Mesendoderm (in vitro differentiated cells): ENCODE measurements around the gene TBATA.

Experiments
- DNase-seq: peaks from one replicate; pipeline ENCODE4 v3.0.0; 2013
- H2AK5ac ChIP-seq: 2 replicates; pipeline ENCODE4 v1.6.1; 2013; ENCODE audit warnings: low read length, inconsistent platforms
- H2BK120ac ChIP-seq: 2 replicates; pipeline ENCODE4 v1.6.1; 2013; ENCODE audit warnings: low read depth, mild to moderate bottlenecking, low read length, moderate library complexity, mixed read lengths
- H2BK15ac ChIP-seq: replicated peaks from 2 replicates; pipeline ENCODE4 v1.6.1; 2013; ENCODE audit warnings: low read depth, mild to moderate bottlenecking, moderate library complexity
- H2BK5ac ChIP-seq: 2 replicates; pipeline ENCODE4 v1.6.1; 2013; ENCODE audit warnings: low read length, inconsistent platforms
- H3K18ac ChIP-seq: 2 replicates; pipeline ENCODE4 v1.6.1; 2013; ENCODE audit warnings: mild to moderate bottlenecking, low read length, mixed read lengths
- H3K23ac ChIP-seq: one replicate; pipeline ENCODE4 v1.6.1; 2013; ENCODE audit warnings: low read length
- H3K27ac ChIP-seq: 2 replicates; pipeline ENCODE4 v1.5.1; 2013; ENCODE audit warnings: low read depth, mild to moderate bottlenecking, inconsistent platforms, low read length, moderate library complexity
- H3K27me3 ChIP-seq: 2 replicates; pipeline ENCODE4 v1.6.1; 2013; ENCODE audit warnings: low read length, control low read depth, mild to moderate bottlenecking, inconsistent platforms; ENCODE audit not compliant: insufficient read depth, poor library complexity
- H3K36me3 ChIP-seq: 2 replicates; pipeline ENCODE4 v1.6.1; 2013; ENCODE audit warnings: low read length, inconsistent platforms; ENCODE audit not compliant: control insufficient read depth, insufficient read depth
- H3K4ac ChIP-seq: one replicate; pipeline ENCODE4 v1.6.1; 2013; ENCODE audit warnings: low read depth, mild to moderate bottlenecking, low read length, moderate library complexity
- H3K4me1 ChIP-seq: 2 replicates; pipeline ENCODE4 v1.6.1; 2013; ENCODE audit warnings: low read depth, low read length, inconsistent platforms; ENCODE audit not compliant: control insufficient read depth
- H3K4me2 ChIP-seq: 2 replicates; pipeline ENCODE4 v1.6.1; 2013; ENCODE audit warnings: low read length
- H3K4me3 ChIP-seq: 2 replicates; pipeline ENCODE4 v1.5.1; 2013; ENCODE audit warnings: mild to moderate bottlenecking, low read length
- H3K56ac ChIP-seq: one replicate; pipeline ENCODE4 v1.6.1; 2013; ENCODE audit warnings: low read length
- H3K79me1 ChIP-seq: 2 replicates; pipeline ENCODE4 v1.6.1; 2013; ENCODE audit warnings: low read length, inconsistent platforms
- H3K79me2 ChIP-seq: 2 replicates; pipeline ENCODE4 v1.6.1; 2013; ENCODE audit warnings: mild to moderate bottlenecking, low read length; ENCODE audit not compliant: control insufficient read depth, insufficient read depth
- H3K9ac ChIP-seq: 2 replicates; pipeline ENCODE4 v1.6.1; 2013; ENCODE audit warnings: low read length, inconsistent platforms
- H4K5ac ChIP-seq: one replicate; pipeline ENCODE4 v1.6.1; 2013; ENCODE audit warnings: low read length
- H4K8ac ChIP-seq: one replicate; pipeline ENCODE4 v1.6.1; 2013; ENCODE audit warnings: low read depth, mild to moderate bottlenecking, control low read depth, low read length, moderate library complexity
- WGBS: extraction: QIAGEN DNeasy Blood & Tissue Kit; methylation state at CpG from one replicate; pipeline ENCODE4 v1.1.7; 2013; ENCODE audit warnings: low lambda C conversion rate, missing lambda C conversion rate; ENCODE audit not compliant: insufficient coverage; ENCODE audit errors: extremely low coverage; 5-methylcytosine and 5-hydroxymethylcytosine counted together

TBATA gene

GRCh38 chr10:70806841-70807240 lies 21.7 kb upstream of the TBATA start:
- H3K36me3 ChIP-seq = no peaks in the 10 kb centered on the region
- H4K8ac ChIP-seq = no peak overlapping the region
- no peak overlapping the region for H3K4me2 ChIP-seq
- H2AK5ac ChIP-seq = no peak overlapping the region
- no peak overlapping the region for H3K18ac ChIP-seq
- no peak overlapping the region for H4K5ac ChIP-seq
- no peak overlapping the region for H2BK5ac ChIP-seq
- no peak overlapping the region for H3K27ac ChIP-seq
- no peak overlapping the region for H2BK120ac ChIP-seq
- H3K56ac ChIP-seq = no peak overlapping the region
- DNase-seq = no peak
- H3K4ac ChIP-seq = no peak overlapping the region
- no CpG with 5 or more reads among the region's 1 CpG for WGBS
- H3K4me1 ChIP-seq = peaks cover 2% of the 10 kb centered on the region
- no peaks in the 10 kb centered on the region for H3K79me1 ChIP-seq
- no peaks in the 10 kb centered on the region for H3K79me2 ChIP-seq
- no peak overlapping the region for H3K9ac ChIP-seq
- H2BK15ac ChIP-seq = no peak overlapping the region
- no peaks in the 10 kb centered on the region for H3K27me3 ChIP-seq
- no peak overlapping the region for H3K23ac ChIP-seq
- H3K4me3 ChIP-seq = no peak overlapping the region

GRCh38 chr10:70805619-70806215 lies 20.5 kb upstream of the TBATA start:
- no peak overlapping the region for H4K8ac ChIP-seq
- no peak overlapping the region for H3K27ac ChIP-seq
- no peak overlapping the region for H2BK5ac ChIP-seq
- no peak overlapping the region for H3K4ac ChIP-seq
- H3K27me3 ChIP-seq = no peaks in the 10 kb centered on the region
- H3K4me1 ChIP-seq = peaks cover 2% of the 10 kb centered on the region
- no CpG with 5 or more reads among the region's 3 CpGs for WGBS
- no peak overlapping the region for H3K9ac ChIP-seq
- DNase-seq = no peak
- H3K36me3 ChIP-seq = no peaks in the 10 kb centered on the region
- H3K56ac ChIP-seq = no peak overlapping the region
- no peak overlapping the region for H4K5ac ChIP-seq
- H2BK15ac ChIP-seq = no peak overlapping the region
- no peak overlapping the region for H3K4me2 ChIP-seq
- no peak overlapping the region for H3K23ac ChIP-seq
- H3K18ac ChIP-seq = no peak overlapping the region
- no peaks in the 10 kb centered on the region for H3K79me1 ChIP-seq
- H2BK120ac ChIP-seq = no peak overlapping the region
- no peaks in the 10 kb centered on the region for H3K79me2 ChIP-seq
- H2AK5ac ChIP-seq = no peak overlapping the region
- H3K4me3 ChIP-seq = no peak overlapping the region

- no peak overlapping the region for H2BK15ac ChIP-seq
- no peak overlapping the region for H4K8ac ChIP-seq
- H3K56ac ChIP-seq = no peak overlapping the region
- no peaks in the 10 kb centered on the region for H3K27me3 ChIP-seq
- DNase-seq = no peak
- no peaks in the 10 kb centered on the region for H3K36me3 ChIP-seq
- no peak overlapping the region for H3K4me3 ChIP-seq
- no peak overlapping the region for H2BK120ac ChIP-seq
- H4K5ac ChIP-seq = no peak overlapping the region
- no peak overlapping the region for H3K27ac ChIP-seq
- no peak overlapping the region for H2AK5ac ChIP-seq
- H3K79me2 ChIP-seq = no peaks in the 10 kb centered on the region
- H3K4me2 ChIP-seq = no peak overlapping the region
- H3K23ac ChIP-seq = no peak overlapping the region
- no CpG with 5 or more reads among the region's 2 CpGs for WGBS
- H3K9ac ChIP-seq = no peak overlapping the region
- no peaks in the 10 kb centered on the region for H3K79me1 ChIP-seq
- no peak overlapping the region for H3K18ac ChIP-seq
- no peak overlapping the region for H3K4ac ChIP-seq
- H3K4me1 ChIP-seq = no peaks in the 10 kb centered on the region
- no peak overlapping the region for H2BK5ac ChIP-seq
Measured at GRCh38 chr10:70804421-70804808, 19.2 kb upstream of the TBATA start.

GRCh38 chr10:70803775-70804420 lies 18.7 kb upstream of the TBATA start:
- Histone ChIP-seq H3K18ac (no peak overlapping the region), H4K5ac (no peak overlapping the region), H3K23ac (no peak overlapping the region), H2BK5ac (no peak overlapping the region), H2BK120ac (no peak overlapping the region), H3K4me2 (no peak overlapping the region), H3K4ac (no peak overlapping the region), H3K27me3 (no peaks in the 10 kb centered on the region), H3K79me1 (no peaks in the 10 kb centered on the region), H3K4me1 (no peaks in the 10 kb centered on the region), H3K4me3 (no peak overlapping the region), H2BK15ac (no peak overlapping the region), H3K56ac (no peak overlapping the region), H3K79me2 (no peaks in the 10 kb centered on the region), H3K9ac (no peak overlapping the region), H4K8ac (no peak overlapping the region), H2AK5ac (no peak overlapping the region), H3K27ac (no peak overlapping the region), H3K36me3 (no peaks in the 10 kb centered on the region)
- no CpG with 5 or more reads among the region's 2 CpGs for WGBS
- no peak for DNase-seq

- Histone ChIP-seq H3K4me1 (no peaks in the 10 kb centered on the region), H3K23ac (no peak overlapping the region), H3K4me3 (no peak overlapping the region), H4K5ac (no peak overlapping the region), H2BK5ac (no peak overlapping the region), H2BK120ac (no peak overlapping the region), H3K27me3 (no peaks in the 10 kb centered on the region), H3K18ac (no peak overlapping the region), H3K9ac (no peak overlapping the region), H3K4me2 (no peak overlapping the region), H3K4ac (no peak overlapping the region), H3K79me1 (no peaks in the 10 kb centered on the region), H3K36me3 (no peaks in the 10 kb centered on the region), H2AK5ac (no peak overlapping the region), H2BK15ac (no peak overlapping the region), H3K56ac (no peak overlapping the region), H3K27ac (no peak overlapping the region), H4K8ac (no peak overlapping the region), H3K79me2 (no peaks in the 10 kb centered on the region)
- no CpG with 5 or more reads among the region's 1 CpG for WGBS
- no peak for DNase-seq
Measured at GRCh38 chr10:70801854-70802253, 16.7 kb upstream of the TBATA start.

GRCh38 chr10:70799124-70799523 lies 13.9 kb upstream of the TBATA start:
- no peak for DNase-seq
- no peak overlapping the region for H2BK5ac ChIP-seq
- no peak overlapping the region for H3K56ac ChIP-seq
- no peaks in the 10 kb centered on the region for H3K4me1 ChIP-seq
- H3K4me3 ChIP-seq = no peak overlapping the region
- H3K9ac ChIP-seq = no peak overlapping the region
- WGBS = no CpG with 5 or more reads among the region's 5 CpGs
- H3K23ac ChIP-seq = no peak overlapping the region
- H2BK15ac ChIP-seq = no peak overlapping the region
- H3K4me2 ChIP-seq = no peak overlapping the region
- H3K79me1 ChIP-seq = no peaks in the 10 kb centered on the region
- H3K18ac ChIP-seq = no peak overlapping the region
- H3K27ac ChIP-seq = no peak overlapping the region
- no peaks in the 10 kb centered on the region for H3K79me2 ChIP-seq
- no peaks in the 10 kb centered on the region for H3K27me3 ChIP-seq
- no peaks in the 10 kb centered on the region for H3K36me3 ChIP-seq
- H2AK5ac ChIP-seq = no peak overlapping the region
- H4K8ac ChIP-seq = no peak overlapping the region
- H4K5ac ChIP-seq = no peak overlapping the region
- H2BK120ac ChIP-seq = no peak overlapping the region
- H3K4ac ChIP-seq = no peak overlapping the region
